Fibroblast of lung (primary cell): ENCODE results near the gene GJD4. TPM values are rescaled to one million over a fixed set of nuclear protein-coding genes. Genes with fewer than 3 reads are reported as not detected.

Source experiments
- DNase-seq, 2 donors: peaks; one replicate each; pipeline versions ENCODE4 v3.0.0 to v3.0.0-alpha.2; 2010; ENCODE audit warnings: low read depth in 2 of 2
- H2AFZ ChIP-seq: 2 replicates; pipeline ENCODE4 v1.5.1; 2012; ENCODE audit warnings: low read length, control low read depth, inconsistent platforms
- H3K27ac ChIP-seq: 2 replicates; pipeline ENCODE4 v1.5.1; 2011; ENCODE audit warnings: low read length, control low read depth; ENCODE audit not compliant: insufficient read depth
- H3K27me3 ChIP-seq: 2 replicates; pipeline ENCODE4 v1.5.1; 2011; ENCODE audit warnings: mild to moderate bottlenecking, low read length; ENCODE audit not compliant: control insufficient read depth, insufficient read depth
- H3K36me3 ChIP-seq: 2 replicates; pipeline ENCODE4 v1.5.1; 2011; ENCODE audit warnings: low read length; ENCODE audit not compliant: control insufficient read depth, insufficient read depth
- H3K4me1 ChIP-seq: 2 replicates; pipeline ENCODE4 v1.5.1; 2011; ENCODE audit warnings: low read length; ENCODE audit not compliant: control insufficient read depth, insufficient read depth; ENCODE audit errors: extremely low read depth
- H3K4me2 ChIP-seq: 2 replicates; pipeline ENCODE4 v1.5.1; 2011; ENCODE audit warnings: low read length, control low read depth; ENCODE audit not compliant: insufficient read depth; ENCODE audit errors: extremely low read depth
- H3K4me3 ChIP-seq, 4 experiments: fragments of 200-600 bp in 1 of 4; sonication (generic) in 1 of 4; replicated peaks in 1 of 4; 2 replicates each; pipeline ENCODE4 v1.5.1; 2011 to 2016; ENCODE audit warnings: low read length in 4 of 4, low read depth in 3 of 4, mild to moderate bottlenecking in 3 of 4, control low read depth in 2 of 4, inconsistent platforms in 1 of 4, mixed read lengths in 1 of 4; ENCODE audit not compliant: insufficient read depth in 1 of 4; ENCODE audit errors: control extremely low read depth in 1 of 4
- H3K79me2 ChIP-seq: 2 replicates; pipeline ENCODE4 v1.5.1; 2012; ENCODE audit warnings: mild to moderate bottlenecking, low read length, inconsistent platforms; ENCODE audit not compliant: control insufficient read depth, insufficient read depth
- H3K9ac ChIP-seq: 2 replicates; pipeline ENCODE4 v1.5.1; 2011; ENCODE audit warnings: mild to moderate bottlenecking, low read length, control low read depth; ENCODE audit not compliant: insufficient read depth
- H3K9me3 ChIP-seq: 2 replicates; pipeline ENCODE4 v1.5.1; 2012; ENCODE audit warnings: low read depth, low read length; ENCODE audit not compliant: control insufficient read depth, insufficient read depth
- H4K20me1 ChIP-seq: 2 replicates; pipeline ENCODE4 v1.5.1; 2011; ENCODE audit warnings: low read length; ENCODE audit not compliant: control insufficient read depth, insufficient read depth; ENCODE audit errors: extremely low read depth
- CTCF ChIP-seq, 2 donors: IDR thresholded peaks in 1 of 2; conservative IDR thresholded peaks in 1 of 2; 1 replicate in 1 of 2; 2 replicates in 1 of 2; pipeline ENCODE4 v1.5.1; 2011 to 2012; ENCODE audit warnings: low read length in 2 of 2, control low read depth in 1 of 2, inconsistent platforms in 1 of 2, low read depth in 1 of 2, mild to moderate bottlenecking in 1 of 2
- EZH2 ChIP-seq: IDR thresholded peaks from 2 replicates; pipeline ENCODE4 v1.5.1; 2012; ENCODE audit warnings: low read length, control low read depth, mild to moderate bottlenecking; ENCODE audit errors: missing control alignments
- polyA plus RNA-seq, 2 donors: library from polyadenylated mRNA; depleted of rRNA in 1 of 2; stranded (reverse) in 1 of 2; unstranded in 1 of 2; fragments of >200 nt; gene quantifications; 2 replicates each; pipeline ENCODE4 v1.2.1, GENCODE V29; 2011 to 2012; ENCODE audit warnings: missing spikeins in 1 of 2
- total RNA-seq: library from RNA; depleted of rRNA; stranded (reverse); fragments of >200 nt; gene quantifications from 2 replicates; pipeline ENCODE4 v1.2.1, GENCODE V29; 2014

GJD4 gene
- total and polyA plus RNA-seq, 2 donors (not counting 1 experiment from before 2014, with no cell fraction given) = 0.17 TPM; not detected in 1

- peaks cover 11% of the 10 kb centered on the region for H3K27me3 ChIP-seq
- H3K4me1 ChIP-seq = peaks cover 2% of the 10 kb centered on the region
- no peak overlapping the region for H2AFZ ChIP-seq
- no peak for DNase-seq
- peak overlapping the region in 1 of 4 experiments; percentile 51 for H3K4me3 ChIP-seq
- no peaks in the 10 kb centered on the region for H3K36me3 ChIP-seq
- no peaks in the 10 kb centered on the region for H3K79me2 ChIP-seq
- no peak overlapping the region for H3K27ac ChIP-seq
- H4K20me1 ChIP-seq = no peaks in the 10 kb centered on the region
- H3K9me3 ChIP-seq = no peaks in the 10 kb centered on the region
- H3K9ac ChIP-seq = no peak overlapping the region
- TF ChIP-seq CTCF (conservative IDR thresholded peaks at IDR 0.05 in 1 of 2, IDR thresholded peaks at IDR 0.05 in 1 of 2; ENCODE audit: low read depth in 1 of 2, low read length in 2 of 2) = no peak
- TF ChIP-seq EZH2 = no peak
- peak overlapping the region; percentile 76 for H3K4me2 ChIP-seq
Measured at GRCh38 chr10:35608328-35608672, 3.2 kb downstream of the GJD4 start.

GRCh38 chr10:35611750-35612149 is 6.6 kb downstream of the GJD4 start:
- Histone ChIP-seq H4K20me1 (no peaks in the 10 kb centered on the region), H3K9ac (no peak overlapping the region), H3K27me3 (peaks cover 3% of the 10 kb centered on the region), H3K9me3 (no peaks in the 10 kb centered on the region), H3K27ac (no peak overlapping the region), H3K4me2 (no peak overlapping the region), H3K4me3 (no peak overlapping the region), H3K4me1 (peaks cover 2% of the 10 kb centered on the region), H3K79me2 (no peaks in the 10 kb centered on the region), H2AFZ (no peak overlapping the region), H3K36me3 (no peaks in the 10 kb centered on the region)
- TF ChIP-seq EZH2 = no peak
- TF ChIP-seq CTCF (conservative IDR thresholded peaks at IDR 0.05 in 1 of 2, IDR thresholded peaks at IDR 0.05 in 1 of 2; ENCODE audit: low read depth in 1 of 2, low read length in 2 of 2) = no peak
- DNase-seq = no peak

GRCh38 chr10:35612385-35613106 is 7.4 kb downstream of the GJD4 start:
- Histone ChIP-seq H3K27ac (no peak overlapping the region), H3K4me1 (no peaks in the 10 kb centered on the region), H3K27me3 (no peaks in the 10 kb centered on the region), H2AFZ (no peak overlapping the region), H4K20me1 (no peaks in the 10 kb centered on the region), H3K4me2 (no peak overlapping the region), H3K9me3 (no peaks in the 10 kb centered on the region), H3K4me3 (no peak overlapping the region), H3K36me3 (no peaks in the 10 kb centered on the region), H3K9ac (no peak overlapping the region), H3K79me2 (no peaks in the 10 kb centered on the region)
- no peak for DNase-seq
- TF ChIP-seq CTCF (conservative IDR thresholded peaks at IDR 0.05 in 1 of 2, IDR thresholded peaks at IDR 0.05 in 1 of 2; ENCODE audit: low read depth in 1 of 2, low read length in 2 of 2) = no peak
- TF ChIP-seq EZH2 = no peak
